Measurements from ENCODE around the gene DDX10.
A peak's percentile ranks its signal among the peaks of the same experiment; 100 is the strongest.
"Not testable (repeated sequence)": the region's sequence is repeated elsewhere in the genome, so short reads cannot be mapped to it uniquely, and the experiment has no call there.

The DDX10 gene

DNA sequence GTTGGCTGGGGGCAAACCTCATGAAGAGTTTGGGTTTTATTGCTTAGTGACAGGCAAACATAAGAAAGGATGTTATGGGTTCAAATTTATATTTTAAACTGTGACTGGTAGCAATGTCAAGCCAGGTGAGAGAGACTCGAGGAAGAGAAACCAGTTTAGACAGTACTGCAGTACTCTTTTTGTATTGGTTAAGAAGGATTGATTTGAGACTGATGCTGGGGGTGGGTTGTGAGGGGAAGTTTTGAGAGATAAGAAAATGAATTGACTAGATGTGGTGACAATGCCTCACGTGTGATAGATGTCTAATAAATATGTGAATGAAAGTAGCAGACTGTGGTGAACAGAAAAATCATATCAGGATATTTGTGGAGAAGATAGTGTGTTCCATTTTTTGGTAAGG lies 142.4 kb downstream of the DDX10 start:
- DNase-seq (ENCODE audit: insufficient read length, low spot score) (no peak), FAIRE-seq (no peak)

DNA sequence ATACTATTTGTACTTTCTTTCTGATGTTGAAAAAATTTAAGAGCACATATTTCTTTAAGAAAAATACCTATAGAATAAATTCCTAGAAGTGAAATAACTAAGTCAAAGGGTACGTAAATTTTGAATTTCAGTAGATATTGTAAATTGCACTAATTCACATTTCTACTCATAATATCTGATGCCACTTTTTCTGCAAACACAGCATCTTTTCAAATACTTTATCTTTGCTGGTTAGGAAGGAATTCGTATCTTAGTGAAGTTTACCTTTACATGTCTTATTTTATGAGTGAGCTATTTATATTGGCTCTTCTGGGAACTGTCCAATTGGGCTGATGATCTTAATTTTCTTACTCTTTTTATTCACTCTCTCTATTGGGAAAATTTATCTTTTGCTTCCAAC lies 148.2 kb downstream of the DDX10 start:
- DNase-seq (ENCODE audit: insufficient read length, low spot score): no peak

DNA sequence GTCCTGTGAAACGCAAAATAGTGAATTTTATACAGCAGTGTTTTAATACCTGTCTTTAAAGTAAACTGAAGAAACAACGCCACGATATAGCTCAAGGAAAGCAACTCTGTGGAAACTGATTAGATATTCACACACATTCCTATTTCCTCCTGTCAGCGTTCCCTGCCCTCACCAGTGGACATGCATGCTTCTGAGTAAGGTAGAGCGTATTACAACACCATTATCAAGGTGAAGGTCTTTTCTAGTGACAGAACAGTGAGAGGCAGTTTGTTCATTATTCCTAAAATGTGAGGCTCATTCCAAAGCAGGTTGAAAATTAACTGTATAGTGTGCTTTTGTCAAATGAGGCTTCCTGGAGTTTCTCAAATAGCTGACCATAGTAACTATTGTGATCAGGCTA lies 153.1 kb downstream of the DDX10 start:
- FAIRE-seq (no peak), DNase-seq (ENCODE audit: insufficient read length, low spot score) (no peak)

More for the DNA sequence above, 148.2 kb downstream of the DDX10 start:
- FAIRE-seq: no peak

DNA sequence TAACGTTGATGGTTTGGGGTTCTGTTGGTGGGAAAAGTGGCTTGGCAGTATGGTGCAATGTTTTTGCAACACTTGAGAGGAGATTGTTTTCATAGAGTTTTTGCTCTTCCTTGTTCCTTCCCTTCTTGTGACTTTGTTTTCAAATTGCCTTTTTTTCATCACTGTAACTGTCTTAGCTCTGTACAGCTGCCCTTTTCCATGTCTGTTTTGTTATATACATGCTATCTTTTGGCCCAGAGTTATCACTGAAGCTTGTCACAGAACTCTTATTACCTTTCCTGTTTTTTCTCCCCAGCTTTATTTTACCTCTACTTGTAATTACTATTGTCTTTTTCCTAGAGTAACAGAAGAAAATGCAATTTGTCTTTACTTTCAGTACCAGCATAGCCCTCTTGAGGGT lies 154.1 kb downstream of the DDX10 start:
- no peak for FAIRE-seq
- no peak for DNase-seq (ENCODE audit: insufficient read length, low spot score)

DNA sequence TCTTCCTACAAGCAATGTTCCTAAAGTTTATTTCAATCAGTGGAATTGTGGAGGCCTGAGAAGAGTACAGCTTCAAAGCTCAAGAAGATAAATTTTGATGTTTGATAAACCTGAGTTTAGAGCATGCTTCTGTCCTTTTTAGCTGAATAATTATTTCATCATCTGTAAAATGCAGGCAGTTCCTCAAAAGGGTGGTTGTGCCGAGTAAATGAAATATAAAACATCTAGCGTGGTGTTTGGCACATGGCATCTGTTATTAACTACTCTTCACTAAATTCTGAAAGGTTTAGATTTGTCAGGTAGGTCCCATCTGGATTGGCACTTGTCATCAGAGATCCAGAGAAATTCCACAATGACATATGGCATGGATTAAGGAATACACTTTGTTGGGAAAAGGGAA lies 155.1 kb downstream of the DDX10 start:
- DNase-seq (ENCODE audit: insufficient read length, low spot score): no peak
- FAIRE-seq: no peak

DNA sequence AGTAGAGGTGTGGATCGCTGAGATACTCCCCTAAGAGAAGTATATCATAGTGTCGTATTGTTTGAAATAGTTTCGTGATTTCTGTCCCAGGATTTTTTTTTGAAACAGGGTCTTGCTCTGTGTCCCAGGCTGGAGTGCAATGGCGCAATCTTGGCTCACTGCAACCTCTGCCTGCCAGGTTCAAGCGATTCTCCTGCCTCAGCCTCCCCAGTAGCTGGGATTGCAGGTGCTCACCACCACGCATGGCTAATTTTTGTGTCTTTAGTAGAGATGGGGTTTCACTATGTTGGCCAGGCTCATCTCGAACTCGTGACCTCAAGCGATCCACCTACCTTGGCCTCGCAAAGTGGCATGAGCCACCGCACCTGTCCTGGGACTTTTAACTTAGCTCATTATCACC lies 159.1 kb downstream of the DDX10 start:
- not testable (repeated sequence) for DNase-seq (ENCODE audit: insufficient read length, low spot score); FAIRE-seq

DNA sequence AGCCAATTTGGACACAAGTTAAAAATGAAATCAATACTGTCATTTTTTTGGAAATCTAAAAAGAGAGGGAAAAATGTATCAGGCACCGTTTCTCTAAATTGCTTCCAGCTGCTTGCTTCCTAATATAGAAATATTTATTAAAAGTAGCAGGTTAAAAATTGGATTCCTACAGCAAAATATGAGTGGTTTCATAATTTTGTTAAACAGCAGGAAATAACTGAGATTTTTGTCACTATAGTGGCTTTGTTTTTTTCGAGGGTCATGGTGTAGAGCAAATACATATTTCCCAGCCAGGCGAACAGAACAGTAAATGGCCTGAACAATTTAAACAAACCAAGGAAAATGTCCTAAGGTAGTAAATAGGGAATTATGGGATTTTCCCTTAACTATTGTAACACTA lies 159.7 kb downstream of the DDX10 start:
- FAIRE-seq: no peak

DNA sequence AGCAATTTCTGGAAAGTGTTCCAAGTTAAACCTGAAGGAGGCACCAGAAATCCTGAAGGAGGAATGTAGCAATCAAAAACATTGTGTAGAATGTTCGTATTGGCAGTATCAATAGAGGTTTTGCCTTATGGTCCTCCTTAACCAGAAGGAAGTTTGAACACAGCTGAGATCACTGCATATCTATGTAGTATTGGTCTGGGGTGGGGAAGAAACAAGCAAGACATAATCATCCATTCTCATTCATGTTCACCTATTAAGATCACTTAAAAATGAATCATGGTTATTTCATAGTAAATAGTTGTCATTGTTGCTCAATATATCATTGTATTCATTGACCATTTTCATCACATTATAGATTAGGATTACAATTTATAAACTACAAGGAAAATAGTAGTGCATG lies 160.5 kb downstream of the DDX10 start:
- FAIRE-seq (no peak), DNase-seq (ENCODE audit: insufficient read length, low spot score) (no peak)

More for the DNA sequence above, 159.7 kb downstream of the DDX10 start:
- DNase-seq (ENCODE audit: insufficient read length, low spot score): no peak

DNA sequence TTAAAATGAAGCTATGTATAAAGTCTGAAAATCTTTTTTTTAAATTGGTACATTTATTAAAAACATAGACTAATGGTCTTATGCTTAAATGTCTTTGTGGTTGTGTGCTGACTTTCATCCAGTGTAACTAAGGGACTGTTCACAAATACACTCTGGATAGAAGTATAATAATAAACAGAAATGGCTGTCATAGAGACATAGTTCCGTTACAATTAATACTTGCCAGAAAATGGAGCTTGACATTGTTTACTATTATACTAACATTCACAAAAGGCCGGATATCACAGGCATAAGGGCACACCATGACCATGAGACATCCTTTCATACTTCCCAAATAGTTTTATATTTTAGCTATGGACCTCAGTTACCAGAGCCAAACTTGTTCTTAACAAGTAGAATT lies 161.3 kb downstream of the DDX10 start:
- FAIRE-seq: no peak
- DNase-seq (ENCODE audit: insufficient read length, low spot score): no peak

DNA sequence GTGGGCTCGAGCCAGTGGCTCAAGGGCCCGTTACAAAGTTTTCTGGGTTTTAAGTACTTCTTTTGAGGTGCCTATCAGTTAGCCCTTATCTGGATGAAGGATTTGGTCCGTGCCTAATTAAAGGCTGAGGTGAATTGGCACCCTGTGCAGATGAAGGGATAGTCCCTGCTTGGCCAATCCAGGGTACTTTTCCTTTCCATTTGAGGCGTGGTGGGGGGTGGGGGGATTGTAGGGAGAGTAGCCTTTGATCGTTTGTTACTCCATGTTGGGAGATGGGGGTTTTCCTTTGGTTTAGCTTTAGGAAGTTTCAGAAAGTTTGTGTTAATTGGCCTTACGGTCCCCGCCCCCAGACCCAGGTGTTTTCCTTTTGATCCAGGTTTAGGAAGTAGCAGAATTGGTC lies 170.8 kb downstream of the DDX10 start:
- FAIRE-seq (no peak), DNase-seq (ENCODE audit: insufficient read length, low spot score) (no peak)

DNA sequence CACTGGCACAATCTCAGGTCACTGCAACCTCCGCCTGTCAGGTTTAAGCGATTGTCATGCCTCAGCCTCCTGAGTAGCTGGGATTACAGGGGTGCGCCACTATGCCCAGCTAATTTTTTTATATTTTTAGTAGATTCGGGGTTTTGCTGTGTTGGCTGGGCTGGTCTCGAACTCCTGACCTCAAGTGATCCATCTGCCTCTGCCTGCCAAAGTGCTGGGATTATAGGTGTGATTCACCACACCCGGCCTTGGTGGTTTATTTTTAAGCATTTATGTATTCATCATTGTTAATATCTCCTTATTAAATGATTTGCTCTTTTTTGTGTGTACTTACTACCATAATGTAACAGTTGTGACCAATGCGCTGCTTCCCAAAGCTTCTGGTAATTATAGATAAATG lies 171.7 kb downstream of the DDX10 start:
- FAIRE-seq: no peak
- DNase-seq (ENCODE audit: insufficient read length, low spot score): no peak

DNA sequence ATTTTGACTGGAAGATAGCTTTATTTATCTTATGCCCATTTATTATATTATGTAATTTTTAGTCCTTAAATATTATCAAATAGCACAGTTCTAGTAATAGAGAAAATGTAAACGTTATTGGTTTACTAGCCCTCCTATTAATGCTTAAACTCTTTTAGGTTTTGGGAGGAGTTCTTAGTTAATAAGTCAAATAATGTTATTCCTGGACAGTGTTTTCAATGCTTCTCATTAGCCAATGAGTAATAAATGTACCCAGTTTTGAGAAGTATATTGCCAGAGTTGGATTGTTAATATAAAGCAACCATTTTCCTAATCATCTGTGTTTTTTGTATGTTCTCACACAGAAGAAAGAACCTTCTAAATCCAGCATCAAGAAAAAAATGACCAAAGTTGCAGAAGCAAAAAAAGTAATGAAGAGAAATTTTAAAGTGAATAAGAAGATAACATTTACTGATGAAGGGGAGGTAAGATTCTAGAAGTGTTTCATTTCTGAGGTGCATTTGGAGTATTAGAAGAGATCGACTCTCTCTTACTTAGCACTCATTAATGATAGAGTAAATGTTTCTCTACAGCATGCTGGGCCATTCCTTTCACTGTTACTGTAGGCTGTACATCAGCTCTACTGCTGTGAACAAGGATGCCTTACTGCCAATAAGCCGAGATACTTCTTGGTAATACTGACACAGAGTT lies 173.4 kb downstream of the DDX10 start:
- FAIRE-seq (peak; percentile 46), DNase-seq (ENCODE audit: insufficient read length, low spot score) (no peak)

DNA sequence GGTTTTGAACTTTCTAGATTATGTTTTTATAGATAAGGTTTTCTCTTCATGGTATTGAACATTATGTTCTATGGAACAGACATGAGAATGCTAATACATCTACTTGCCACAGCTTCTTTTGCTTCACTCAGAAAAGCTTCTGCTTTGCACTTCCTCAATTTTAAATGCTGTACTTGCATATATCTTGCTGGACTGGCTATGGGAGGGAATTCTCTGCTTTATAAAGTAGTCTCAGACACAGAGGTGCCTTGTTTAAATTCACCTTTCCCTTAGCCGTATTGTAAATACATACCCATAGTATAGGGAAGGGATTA lies 173.9 kb downstream of the DDX10 start:
- FAIRE-seq (no peak), DNase-seq (ENCODE audit: insufficient read length, low spot score) (no peak)

DNA sequence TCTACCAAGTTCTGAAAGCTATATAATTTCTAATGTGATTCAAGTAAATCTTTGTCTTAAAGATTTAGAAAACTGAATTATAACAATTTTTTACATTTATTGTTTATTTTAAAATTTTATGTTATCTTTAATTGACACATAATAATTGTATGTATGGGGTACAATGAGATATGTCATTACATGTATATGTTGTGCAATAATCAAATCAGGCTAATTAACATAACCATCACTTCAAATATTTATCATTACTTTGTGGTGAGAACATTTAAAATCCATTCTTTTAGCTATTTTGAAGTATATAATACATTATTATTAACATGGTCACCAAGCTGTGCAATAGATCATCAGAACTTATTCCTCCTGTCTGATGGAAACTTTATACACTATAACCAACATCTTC lies 181.1 kb downstream of the DDX10 start:
- no peak for DNase-seq (ENCODE audit: insufficient read length, low spot score)
- no peak for FAIRE-seq

DNA sequence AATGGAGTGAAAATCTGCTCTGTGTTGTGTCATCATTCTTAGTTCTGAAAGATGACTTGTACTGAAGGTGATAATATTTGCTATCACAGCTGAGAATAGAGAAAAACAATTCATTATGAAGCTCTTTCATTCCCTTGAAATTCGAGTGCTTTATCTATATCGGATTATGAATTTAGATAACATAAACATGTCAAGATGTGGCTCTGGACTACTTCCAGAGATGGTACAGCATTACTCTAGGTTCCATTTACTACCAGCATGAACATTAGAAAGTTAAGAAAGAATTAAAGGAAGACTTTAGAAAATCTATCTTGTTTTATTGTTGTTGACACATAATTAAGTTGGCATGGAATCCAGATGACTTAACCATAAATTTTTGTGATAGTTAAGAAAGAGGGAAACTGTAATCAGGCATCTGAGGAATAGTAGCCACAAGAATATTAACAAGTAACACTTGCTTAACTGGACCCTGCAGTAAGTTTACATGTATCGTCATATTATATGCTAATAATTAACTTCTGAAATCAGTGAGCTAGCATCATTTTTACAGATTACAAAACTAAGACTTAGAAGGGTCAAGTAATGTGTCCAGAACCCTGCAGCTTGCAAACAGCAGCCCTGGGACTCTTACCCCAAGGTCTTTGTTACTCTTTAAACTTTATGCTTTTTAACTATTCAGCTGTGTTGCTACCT lies 182.6 kb downstream of the DDX10 start:
- FAIRE-seq: no peak

DNA sequence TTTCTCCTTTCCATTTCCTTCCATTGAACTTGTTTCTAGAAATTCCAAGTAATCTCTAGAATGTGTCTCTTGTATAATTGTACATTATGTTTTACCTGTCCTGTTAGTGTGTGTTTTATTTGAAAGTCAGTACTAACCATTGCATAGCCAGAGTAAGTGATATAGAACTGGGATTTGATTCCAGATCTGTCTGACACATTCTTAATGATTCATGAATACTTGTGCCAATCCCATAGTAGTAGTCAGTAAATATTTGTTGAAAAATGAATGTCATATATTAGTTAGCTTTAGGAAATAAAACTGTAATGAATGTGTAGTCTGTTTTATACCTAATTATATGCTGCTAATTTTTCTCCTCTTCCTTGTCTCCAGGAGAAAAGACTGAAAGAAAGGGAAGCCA lies 186.9 kb downstream of the DDX10 start:
- DNase-seq (ENCODE audit: insufficient read length, low spot score): no peak
- FAIRE-seq: no peak

More for the DNA sequence above, 182.6 kb downstream of the DDX10 start:
- DNase-seq (ENCODE audit: insufficient read length, low spot score): no peak

DNA sequence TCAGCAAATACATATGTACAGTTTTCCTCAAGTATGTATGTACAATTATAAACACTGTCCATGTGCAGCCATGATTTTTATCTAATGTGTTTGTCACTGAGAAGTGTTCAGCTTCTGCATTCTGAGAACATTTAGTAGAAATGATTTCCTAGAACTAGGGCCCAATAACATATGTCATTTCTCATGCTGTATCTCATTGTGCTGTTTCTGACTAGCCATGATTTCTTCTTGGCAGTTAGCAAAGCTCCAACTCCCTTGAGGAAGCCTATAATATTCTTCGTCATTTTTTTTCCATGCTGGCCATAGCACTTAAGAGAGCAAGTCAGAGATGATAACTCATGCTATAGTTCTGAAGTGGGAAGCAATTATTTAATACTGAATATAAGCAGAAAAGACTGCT lies 187.8 kb downstream of the DDX10 start:
- DNase-seq (ENCODE audit: insufficient read length, low spot score) (no peak), FAIRE-seq (no peak)

DNA sequence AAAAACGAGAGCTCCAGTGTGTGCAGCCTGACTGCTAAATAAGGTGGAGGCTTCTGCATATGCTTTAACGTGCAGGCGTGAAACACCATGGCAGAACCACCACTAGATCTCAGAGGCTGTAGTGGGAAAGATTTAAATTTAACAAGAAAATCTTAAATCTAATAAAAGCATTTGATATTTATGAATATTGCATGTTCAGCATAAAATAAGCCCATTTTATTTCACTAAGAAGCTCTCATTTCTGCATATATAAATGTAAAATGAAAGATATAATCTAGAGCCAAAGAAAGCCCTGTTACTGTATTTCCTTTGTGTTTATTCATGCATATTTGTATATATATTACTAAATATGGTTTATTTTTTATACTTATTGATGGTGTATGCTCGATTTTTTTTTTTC lies 188.3 kb downstream of the DDX10 start:
- no peak for FAIRE-seq
- DNase-seq (ENCODE audit: insufficient read length, low spot score): no peak

DNA sequence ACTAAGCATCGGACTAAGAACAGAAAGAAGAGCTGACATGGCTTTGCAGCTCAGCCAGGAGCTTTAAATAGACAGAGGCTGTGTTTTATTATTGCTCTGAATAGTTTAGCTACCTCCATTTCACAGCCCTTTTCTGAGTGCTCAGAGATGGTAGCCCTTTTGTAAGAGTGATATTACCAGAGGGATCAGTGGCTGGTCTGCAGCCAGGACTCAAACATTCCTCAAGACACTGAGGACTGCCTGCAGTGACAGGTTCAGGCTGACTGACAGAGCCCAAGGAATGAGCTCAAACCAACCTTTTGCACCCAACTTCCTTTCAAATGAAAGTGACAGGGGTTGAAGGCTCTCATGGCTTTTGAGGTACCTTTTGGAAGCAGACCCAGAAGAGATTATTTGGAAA lies 189.0 kb downstream of the DDX10 start:
- DNase-seq (ENCODE audit: insufficient read length, low spot score) (no peak), FAIRE-seq (no peak)

DNA sequence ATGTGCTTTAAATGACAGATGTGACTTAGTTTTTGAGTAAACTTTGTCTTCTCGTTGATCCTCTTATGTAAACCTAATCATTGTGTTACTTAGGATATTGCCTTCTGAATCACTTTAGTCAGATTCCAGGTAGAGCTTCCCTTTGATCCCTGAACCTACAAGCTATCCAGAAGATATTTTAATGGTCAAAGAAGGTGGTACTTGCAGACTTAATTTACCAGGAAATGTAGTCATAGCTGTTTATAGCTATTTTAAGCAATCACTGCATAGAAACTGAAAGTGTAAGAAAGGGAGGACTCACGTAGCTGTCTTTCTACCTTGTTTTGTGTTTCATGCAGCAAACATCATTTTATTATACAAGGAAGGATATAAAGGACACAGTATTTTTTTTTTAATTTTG lies 189.5 kb downstream of the DDX10 start:
- FAIRE-seq (no peak), DNase-seq (ENCODE audit: insufficient read length, low spot score) (no peak)

DNA sequence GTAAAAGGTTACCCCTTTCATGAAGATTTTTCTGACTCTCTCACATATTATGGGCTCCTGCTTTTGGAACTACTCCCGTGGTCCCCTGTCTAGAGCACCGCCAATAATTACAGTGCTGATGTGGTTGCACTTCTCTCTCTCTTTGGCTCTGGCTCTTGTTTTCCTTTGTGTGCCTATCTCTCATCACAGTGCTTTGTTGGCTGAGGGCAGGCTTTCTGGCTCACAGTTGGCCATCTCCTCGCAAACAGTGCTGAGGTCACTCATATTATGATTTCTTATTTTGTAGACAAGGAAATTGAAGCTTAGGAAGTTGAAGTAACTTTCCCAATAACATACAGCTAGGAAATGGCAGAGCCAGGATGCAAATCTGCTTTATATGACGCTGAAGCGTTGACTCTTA lies 192.5 kb downstream of the DDX10 start:
- DNase-seq (ENCODE audit: insufficient read length, low spot score) (no peak), FAIRE-seq (no peak)

DNA sequence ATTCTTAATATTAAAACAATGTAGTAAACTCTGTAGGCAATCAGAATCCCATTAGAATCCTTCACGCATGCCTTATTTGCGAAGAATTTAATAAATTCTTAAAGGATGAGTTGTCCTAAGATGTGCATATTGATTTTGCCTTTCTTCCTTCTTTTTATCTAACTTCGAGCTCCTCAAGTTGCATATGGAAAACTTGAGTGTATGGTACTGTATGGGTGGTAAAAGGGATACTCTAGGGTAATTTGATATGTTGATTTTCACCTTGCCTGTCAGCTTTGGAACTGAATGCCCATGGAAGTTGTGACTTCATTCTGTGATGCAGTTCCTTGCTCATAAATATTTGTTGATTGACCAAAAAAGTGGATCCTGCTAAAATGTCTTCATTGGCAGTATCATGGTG lies 193.8 kb downstream of the DDX10 start:
- no peak for DNase-seq (ENCODE audit: insufficient read length, low spot score)
- no peak for FAIRE-seq

DNA sequence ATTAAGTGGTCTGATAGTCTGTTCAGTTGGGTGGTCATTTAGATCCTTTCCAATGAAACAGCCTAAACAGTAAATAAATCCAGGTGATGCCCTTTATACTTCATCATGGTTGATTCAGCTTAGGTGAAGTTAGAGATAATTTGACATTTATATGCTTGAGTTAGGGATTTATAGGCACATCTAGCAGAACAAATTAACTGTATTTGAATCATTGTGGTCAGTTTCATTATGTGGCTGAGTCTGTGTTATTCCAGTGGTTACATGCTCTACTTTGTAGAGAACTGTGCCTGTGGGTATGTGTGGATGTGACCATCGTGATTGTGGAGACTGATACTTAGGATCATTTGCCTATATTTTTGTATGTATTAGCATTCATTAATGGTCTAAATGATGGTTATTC lies 194.6 kb downstream of the DDX10 start:
- FAIRE-seq: peak; percentile 26
- no peak for DNase-seq (ENCODE audit: insufficient read length, low spot score)

All from HTR-8/SVneo (cell line).